Measurements from ENCODE around the gene IGSF1.

The IGSF1 gene

DNA sequence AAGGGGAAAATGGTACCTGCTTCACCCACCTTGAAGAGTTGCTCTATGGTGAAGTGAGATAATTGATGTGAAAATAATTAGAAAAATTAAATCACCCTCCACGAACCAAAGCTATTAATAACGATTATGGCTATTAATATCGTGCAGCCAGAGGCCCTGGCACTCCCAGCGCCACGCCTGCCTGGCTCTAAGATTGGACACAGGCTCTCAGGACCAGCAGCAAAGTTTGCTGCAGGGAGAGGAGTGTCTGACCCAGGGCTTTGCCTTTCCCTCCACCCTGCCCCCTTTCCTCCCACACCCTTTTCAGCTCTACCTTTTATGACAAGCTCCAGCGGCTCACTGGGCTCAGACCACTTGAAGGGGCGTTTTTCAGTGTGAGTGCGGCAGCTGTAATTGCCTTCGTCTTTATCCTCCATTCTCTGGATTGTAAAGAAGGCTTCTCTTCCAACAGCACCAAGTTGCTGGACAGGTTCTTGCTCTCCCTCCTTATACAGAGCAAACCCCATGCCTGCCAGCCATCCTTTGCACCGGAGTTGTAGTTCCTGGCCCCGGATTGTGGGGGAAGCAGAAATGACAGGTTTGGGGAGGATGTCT is 11.5 kb downstream of the IGSF1 start:
- TF ChIP-seq, protein P1, sequence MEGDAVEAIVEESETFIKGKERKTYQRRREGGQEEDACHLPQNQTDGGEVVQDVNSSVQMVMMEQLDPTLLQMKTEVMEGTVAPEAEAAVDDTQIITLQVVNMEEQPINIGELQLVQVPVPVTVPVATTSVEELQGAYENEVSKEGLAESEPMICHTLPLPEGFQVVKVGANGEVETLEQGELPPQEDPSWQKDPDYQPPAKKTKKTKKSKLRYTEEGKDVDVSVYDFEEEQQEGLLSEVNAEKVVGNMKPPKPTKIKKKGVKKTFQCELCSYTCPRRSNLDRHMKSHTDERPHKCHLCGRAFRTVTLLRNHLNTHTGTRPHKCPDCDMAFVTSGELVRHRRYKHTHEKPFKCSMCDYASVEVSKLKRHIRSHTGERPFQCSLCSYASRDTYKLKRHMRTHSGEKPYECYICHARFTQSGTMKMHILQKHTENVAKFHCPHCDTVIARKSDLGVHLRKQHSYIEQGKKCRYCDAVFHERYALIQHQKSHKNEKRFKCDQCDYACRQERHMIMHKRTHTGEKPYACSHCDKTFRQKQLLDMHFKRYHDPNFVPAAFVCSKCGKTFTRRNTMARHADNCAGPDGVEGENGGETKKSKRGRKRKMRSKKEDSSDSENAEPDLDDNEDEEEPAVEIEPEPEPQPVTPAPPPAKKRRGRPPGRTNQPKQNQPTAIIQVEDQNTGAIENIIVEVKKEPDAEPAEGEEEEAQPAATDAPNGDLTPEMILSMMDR (conservative IDR thresholded peaks at IDR 0.05; ENCODE audit: control insufficient read depth, insufficient read depth, low read depth, low read length) = no peak
- DNase-seq (ENCODE audit: low read depth) = no peak
- H3K4me3 ChIP-seq (ENCODE audit: control insufficient read depth, low read depth, low read length) = no peak overlapping the region

DNA sequence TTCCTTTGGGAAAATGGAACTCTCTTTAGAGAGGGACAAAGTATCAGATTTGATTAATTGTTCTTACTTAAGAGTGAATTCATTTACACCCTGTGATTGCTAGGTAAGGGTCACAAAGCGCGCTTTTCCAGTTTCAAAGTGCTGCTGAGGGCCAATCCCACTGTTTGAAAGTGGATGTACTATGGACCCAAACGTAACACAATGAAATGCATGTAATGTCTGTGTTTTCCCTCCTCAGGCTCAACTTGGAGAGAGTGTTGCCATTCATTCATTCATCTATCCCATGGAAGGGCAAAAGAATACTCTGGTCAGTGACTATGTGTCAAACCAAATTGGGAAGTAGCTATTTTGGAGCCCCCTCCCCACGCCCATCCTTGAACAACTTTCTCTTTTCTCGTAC is 16.1 kb downstream of the IGSF1 start:
- TF ChIP-seq, protein P1 (conservative IDR thresholded peaks at IDR 0.05; ENCODE audit: control insufficient read depth, insufficient read depth, low read depth, low read length) = no peak
- H3K4me3 ChIP-seq (ENCODE audit: control insufficient read depth, low read depth, low read length) = no peak overlapping the region
- no peak for DNase-seq (ENCODE audit: low read depth)

- TF ChIP-seq, protein P1 (conservative IDR thresholded peaks at IDR 0.05; ENCODE audit: control insufficient read depth, insufficient read depth, low read depth, low read length) = no peak
- H3K4me3 ChIP-seq (ENCODE audit: control insufficient read depth, low read depth, low read length) = no peak overlapping the region
- no peak for DNase-seq (ENCODE audit: low read depth)
Measured at GRCh38 chrX:131271826-131272225, 17.3 kb downstream of the IGSF1 start.

GRCh38 chrX:131271274-131271673 is 17.8 kb downstream of the IGSF1 start:
- H3K4me3 ChIP-seq (ENCODE audit: control insufficient read depth, low read depth, low read length) = no peak overlapping the region
- DNase-seq (ENCODE audit: low read depth) = no peak
- TF ChIP-seq, protein P1 (conservative IDR thresholded peaks at IDR 0.05; ENCODE audit: control insufficient read depth, insufficient read depth, low read depth, low read length) = no peak

DNA sequence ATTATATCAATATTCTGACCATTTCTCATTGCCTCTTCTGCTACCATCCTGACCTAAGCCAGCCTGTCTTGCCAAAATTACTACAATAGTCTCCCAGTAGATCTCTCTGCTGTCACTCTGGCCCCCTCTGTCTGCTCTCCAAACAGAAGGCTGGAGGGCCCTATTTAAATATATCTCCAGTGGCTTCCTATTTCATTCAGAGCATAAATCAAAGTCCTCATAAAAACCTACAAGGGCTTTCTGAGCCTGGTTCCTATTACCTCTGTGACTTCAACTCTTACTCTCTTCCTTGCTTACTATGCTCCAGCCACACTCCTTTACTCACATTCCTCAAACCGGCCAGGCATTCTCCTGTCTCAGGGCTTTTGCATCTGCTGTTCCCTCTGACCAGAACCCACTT is 19.0 kb downstream of the IGSF1 start:
- no peak for DNase-seq (ENCODE audit: low read depth)
- TF ChIP-seq, protein P1 (conservative IDR thresholded peaks at IDR 0.05; ENCODE audit: control insufficient read depth, insufficient read depth, low read depth, low read length) = no peak
- no peak overlapping the region for H3K4me3 ChIP-seq (ENCODE audit: control insufficient read depth, low read depth, low read length)

DNA sequence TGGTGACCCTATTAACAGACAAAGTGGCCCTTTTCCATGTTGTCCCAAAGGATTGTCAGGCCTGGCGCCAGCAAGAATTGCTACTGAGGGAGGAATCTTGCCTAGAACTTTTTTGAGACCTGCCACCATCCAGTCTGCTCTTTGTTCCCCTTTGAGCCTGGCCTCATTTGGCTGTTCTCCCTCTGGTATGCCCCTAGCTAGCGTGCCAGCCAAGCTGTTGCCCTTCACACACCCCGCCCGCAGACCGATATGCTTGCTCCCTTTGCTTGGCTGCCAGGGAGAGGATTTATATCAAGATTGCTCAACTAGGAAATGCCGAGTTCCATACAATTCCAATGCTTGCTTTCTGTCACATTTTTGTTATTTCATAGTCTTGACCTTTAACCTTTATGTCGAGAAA is 24.4 kb downstream of the IGSF1 start:
- no peak for DNase-seq (ENCODE audit: low read depth)
- TF ChIP-seq, protein P1 (conservative IDR thresholded peaks at IDR 0.05; ENCODE audit: control insufficient read depth, insufficient read depth, low read depth, low read length) = no peak
- H3K4me3 ChIP-seq (ENCODE audit: control insufficient read depth, low read depth, low read length) = no peak overlapping the region

GRCh38 chrX:131264053-131264452 is 25.1 kb downstream of the IGSF1 start:
- H3K4me3 ChIP-seq (ENCODE audit: control insufficient read depth, low read depth, low read length) = no peak overlapping the region
- TF ChIP-seq, protein P1 (conservative IDR thresholded peaks at IDR 0.05; ENCODE audit: control insufficient read depth, insufficient read depth, low read depth, low read length) = no peak
- no peak for DNase-seq (ENCODE audit: low read depth)
